Trophoblast cell (in vitro differentiated cells and primary cell): ENCODE results near the gene GOLIM4.
A peak's percentile ranks its signal among the peaks of the same experiment; 100 is the strongest.

Experiments used
- DNase-seq, 2 donors: peaks; one replicate each; pipeline ENCODE4 v3.0.0-alpha.2; 2016
- H2AFZ ChIP-seq: 2 replicates; pipeline ENCODE4 v1.6.1; 2013; ENCODE audit warnings: low read length, moderate library complexity, mild to moderate bottlenecking; ENCODE audit not compliant: insufficient read depth, poor library complexity
- H2AK5ac ChIP-seq: 2 replicates; pipeline ENCODE4 v1.6.1; 2013; ENCODE audit warnings: mild to moderate bottlenecking, low read length
- H2BK120ac ChIP-seq: 2 replicates; pipeline ENCODE4 v1.6.1; 2013; ENCODE audit warnings: low read length, mild to moderate bottlenecking, moderate library complexity; ENCODE audit not compliant: insufficient read depth, poor library complexity
- H2BK12ac ChIP-seq: 2 replicates; pipeline ENCODE4 v1.6.1; 2013; ENCODE audit warnings: mild to moderate bottlenecking, low read length, moderate library complexity
- H2BK5ac ChIP-seq: 2 replicates; pipeline ENCODE4 v1.6.1; 2013; ENCODE audit warnings: low read length, low read depth, moderate library complexity, mild to moderate bottlenecking; ENCODE audit not compliant: poor library complexity
- H3K14ac ChIP-seq: 2 replicates; pipeline ENCODE4 v1.6.1; 2013; ENCODE audit warnings: mild to moderate bottlenecking, low read length
- H3K18ac ChIP-seq: 2 replicates; pipeline ENCODE4 v1.6.1; 2013; ENCODE audit warnings: mild to moderate bottlenecking, low read length
- H3K23ac ChIP-seq: 2 replicates; pipeline ENCODE4 v1.6.1; 2013; ENCODE audit warnings: low read length
- H3K27ac ChIP-seq: 2 replicates; pipeline ENCODE4 v1.5.1; 2013; ENCODE audit warnings: low read depth, mild to moderate bottlenecking, inconsistent platforms, low read length, moderate library complexity
- H3K27me3 ChIP-seq: 2 replicates; pipeline ENCODE4 v1.6.1; 2013; ENCODE audit warnings: inconsistent platforms, mild to moderate bottlenecking, low read length, moderate library complexity; ENCODE audit not compliant: insufficient read depth
- H3K36me3 ChIP-seq, 2 experiments: 1 replicate in 1 of 2; 2 replicates in 1 of 2; pipeline ENCODE4 v1.6.1; 2013; ENCODE audit warnings: low read length in 2 of 2, mild to moderate bottlenecking in 2 of 2, moderate library complexity in 1 of 2; ENCODE audit not compliant: insufficient read depth in 2 of 2, control insufficient read depth in 1 of 2
- H3K4ac ChIP-seq: 2 replicates; pipeline ENCODE4 v1.6.1; 2013; ENCODE audit warnings: low read depth, mild to moderate bottlenecking, low read length, moderate library complexity
- H3K4me1 ChIP-seq, 2 experiments: 1 replicate in 1 of 2; 2 replicates in 1 of 2; pipeline ENCODE4 v1.6.1; 2013; ENCODE audit warnings: low read length in 2 of 2, mild to moderate bottlenecking in 2 of 2, moderate library complexity in 1 of 2; ENCODE audit not compliant: insufficient read depth in 2 of 2, control insufficient read depth in 1 of 2
- H3K4me2 ChIP-seq: 2 replicates; pipeline ENCODE4 v1.6.1; 2013; ENCODE audit warnings: inconsistent platforms, mild to moderate bottlenecking, low read length, moderate library complexity
- H3K4me3 ChIP-seq: 2 replicates; pipeline ENCODE4 v1.5.1; 2013; ENCODE audit warnings: mild to moderate bottlenecking, low read depth, low read length, inconsistent platforms
- H3K79me1 ChIP-seq: one replicate; pipeline ENCODE4 v1.6.1; 2013; ENCODE audit warnings: low read length
- H3K79me2 ChIP-seq: 2 replicates; pipeline ENCODE4 v1.6.1; 2013; ENCODE audit warnings: low read length, mild to moderate bottlenecking; ENCODE audit not compliant: control insufficient read depth, insufficient read depth, poor library complexity
- H3K9ac ChIP-seq: 2 replicates; pipeline ENCODE4 v1.6.1; 2013; ENCODE audit warnings: mild to moderate bottlenecking, low read length
- H3K9me3 ChIP-seq: 2 replicates; pipeline ENCODE4 v1.6.1; 2013; ENCODE audit warnings: low read depth, mild to moderate bottlenecking, control low read depth, inconsistent platforms, low read length; ENCODE audit not compliant: insufficient read depth
- H4K12ac ChIP-seq: 2 replicates; pipeline ENCODE4 v1.6.1; 2013; ENCODE audit warnings: low read depth, mild to moderate bottlenecking, low read length, moderate library complexity
- H4K8ac ChIP-seq: 2 replicates; pipeline ENCODE4 v1.6.1; 2013; ENCODE audit warnings: low read depth, mild to moderate bottlenecking, low read length, moderate library complexity
- H4K91ac ChIP-seq: one replicate; pipeline ENCODE4 v1.6.1; 2013; ENCODE audit warnings: low read depth, mild to moderate bottlenecking, low read length, moderate library complexity
- WGBS: extraction: QIAGEN DNeasy Blood & Tissue Kit; methylation state at CpG from one replicate; pipeline ENCODE4 v1.1.7; 2013; ENCODE audit warnings: missing lambda C conversion rate; ENCODE audit not compliant: insufficient read length, insufficient coverage; ENCODE audit errors: extremely low coverage; 5-methylcytosine and 5-hydroxymethylcytosine counted together

The GOLIM4 gene

DNA sequence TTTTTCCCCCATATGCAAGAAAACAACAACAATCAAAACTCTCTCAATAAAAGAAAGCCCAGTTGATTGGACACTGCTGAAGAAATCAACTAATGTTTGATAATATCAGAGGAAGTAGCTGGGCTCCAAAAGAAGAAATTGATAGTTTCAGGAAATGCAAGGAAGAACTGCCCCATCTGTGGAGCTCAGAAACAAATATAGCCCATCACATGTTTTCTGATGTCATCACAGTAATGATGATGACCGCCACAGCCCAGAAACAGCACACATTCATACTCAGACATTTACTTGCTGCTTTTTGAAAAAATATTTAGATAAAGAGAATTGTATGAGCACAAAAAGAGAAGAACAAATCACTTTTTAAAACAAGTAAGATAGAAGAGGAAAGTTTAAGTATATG lies 67.6 kb downstream of the GOLIM4 start:
- no peak overlapping the region for H2BK12ac ChIP-seq
- WGBS, result no CpG with 5 or more reads among the region's 1 CpG
- no peak overlapping the region for H2BK120ac ChIP-seq
- H3K14ac ChIP-seq, result no peak overlapping the region
- no peak overlapping the region for H3K4me3 ChIP-seq
- H4K12ac ChIP-seq, result no peak overlapping the region
- H3K4me2 ChIP-seq, result no peak overlapping the region
- H3K36me3 ChIP-seq, result peaks cover 8 to 23% of the 10 kb centered on the region in 2 experiments
- no peak overlapping the region for H4K91ac ChIP-seq
- no peaks in the 10 kb centered on the region for H3K79me1 ChIP-seq
- no peak overlapping the region for H4K8ac ChIP-seq
- H3K23ac ChIP-seq, result no peak overlapping the region
- no peaks in the 10 kb centered on the region for H3K9me3 ChIP-seq
- no peaks in the 10 kb centered on the region for H3K27me3 ChIP-seq
- no peak overlapping the region for H3K9ac ChIP-seq
- H3K27ac ChIP-seq, result no peak overlapping the region
- DNase-seq, result no peak
- H3K4ac ChIP-seq, result no peak overlapping the region
- no peaks in the 10 kb centered on the region for H3K79me2 ChIP-seq
- no peak overlapping the region for H2BK5ac ChIP-seq
- H2AK5ac ChIP-seq, result no peak overlapping the region
- no peak overlapping the region for H2AFZ ChIP-seq
- H3K18ac ChIP-seq, result no peak overlapping the region
- H3K4me1 ChIP-seq, result no peaks in the 10 kb centered on the region

GRCh38 chr3:168026764-168027163 lies 69.0 kb downstream of the GOLIM4 start:
- no peak overlapping the region for H2BK5ac ChIP-seq

GRCh38 chr3:168025076-168025475 lies 70.6 kb downstream of the GOLIM4 start:
- H3K18ac ChIP-seq, result no peak overlapping the region
- H3K9ac ChIP-seq, result no peak overlapping the region
- no peaks in the 10 kb centered on the region for H3K4me1 ChIP-seq
- H2AK5ac ChIP-seq, result no peak overlapping the region
- H3K36me3 ChIP-seq, result peaks cover 12 to 29% of the 10 kb centered on the region in 2 experiments
- H3K4ac ChIP-seq, result no peak overlapping the region
- no peak overlapping the region for H2BK120ac ChIP-seq
- H3K14ac ChIP-seq, result no peak overlapping the region
- H3K79me2 ChIP-seq, result no peaks in the 10 kb centered on the region
- no peak overlapping the region for H3K23ac ChIP-seq
- no peaks in the 10 kb centered on the region for H3K9me3 ChIP-seq
- H3K4me3 ChIP-seq, result no peak overlapping the region
- H4K8ac ChIP-seq, result no peak overlapping the region
- H4K12ac ChIP-seq, result no peak overlapping the region
- no peak overlapping the region for H4K91ac ChIP-seq
- H3K27ac ChIP-seq, result no peak overlapping the region
- no peaks in the 10 kb centered on the region for H3K27me3 ChIP-seq
- H3K4me2 ChIP-seq, result no peak overlapping the region
- no peak overlapping the region for H2AFZ ChIP-seq
- no peak overlapping the region for H2BK5ac ChIP-seq
- DNase-seq, result no peak
- H3K79me1 ChIP-seq, result no peaks in the 10 kb centered on the region
- no peak overlapping the region for H2BK12ac ChIP-seq

More at GRCh38 chr3:168026764-168027163, 69.0 kb downstream of the GOLIM4 start:
- H3K23ac ChIP-seq, result no peak overlapping the region
- WGBS, result no CpG with 5 or more reads among the region's 3 CpGs
- no peak overlapping the region for H4K12ac ChIP-seq
- H3K14ac ChIP-seq, result no peak overlapping the region
- H3K79me1 ChIP-seq, result no peaks in the 10 kb centered on the region
- no peak overlapping the region for H2BK120ac ChIP-seq
- no peak overlapping the region for H3K18ac ChIP-seq
- H3K79me2 ChIP-seq, result no peaks in the 10 kb centered on the region
- peaks cover 9 to 26% of the 10 kb centered on the region in 2 experiments for H3K36me3 ChIP-seq
- no peak overlapping the region for H2BK12ac ChIP-seq
- no peaks in the 10 kb centered on the region for H3K4me1 ChIP-seq
- DNase-seq, result no peak
- H4K91ac ChIP-seq, result no peak overlapping the region
- H2AFZ ChIP-seq, result no peak overlapping the region
- no peaks in the 10 kb centered on the region for H3K9me3 ChIP-seq
- no peak overlapping the region for H3K4ac ChIP-seq
- no peak overlapping the region for H3K9ac ChIP-seq
- no peak overlapping the region for H3K27ac ChIP-seq
- no peak overlapping the region for H2AK5ac ChIP-seq
- no peak overlapping the region for H4K8ac ChIP-seq
- no peak overlapping the region for H3K4me2 ChIP-seq
- H3K4me3 ChIP-seq, result no peak overlapping the region
- no peaks in the 10 kb centered on the region for H3K27me3 ChIP-seq

- H4K8ac ChIP-seq, result no peak overlapping the region
- H3K79me1 ChIP-seq, result no peaks in the 10 kb centered on the region
- H2AK5ac ChIP-seq, result no peak overlapping the region
- no peak overlapping the region for H2AFZ ChIP-seq
- no peak overlapping the region for H3K4ac ChIP-seq
- H2BK5ac ChIP-seq, result no peak overlapping the region
- H3K4me1 ChIP-seq, result no peaks in the 10 kb centered on the region
- no peak overlapping the region for H4K12ac ChIP-seq
- no peak overlapping the region for H3K23ac ChIP-seq
- no peaks in the 10 kb centered on the region for H3K79me2 ChIP-seq
- H4K91ac ChIP-seq, result no peak overlapping the region
- H3K27me3 ChIP-seq, result no peaks in the 10 kb centered on the region
- DNase-seq, result peak; percentile 10 to 25
- no peak overlapping the region for H3K18ac ChIP-seq
- H3K9me3 ChIP-seq, result no peaks in the 10 kb centered on the region
- no peak overlapping the region for H3K4me3 ChIP-seq
- H2BK120ac ChIP-seq, result no peak overlapping the region
- H3K36me3 ChIP-seq, result peaks cover 9 to 24% of the 10 kb centered on the region in 2 experiments
- no peak overlapping the region for H3K4me2 ChIP-seq
- no peak overlapping the region for H3K27ac ChIP-seq
- H3K14ac ChIP-seq, result no peak overlapping the region
- H3K9ac ChIP-seq, result no peak overlapping the region
- no peak overlapping the region for H2BK12ac ChIP-seq
- no CpG with 5 or more reads among the region's 5 CpGs for WGBS
These were observed 71.2 kb downstream of the GOLIM4 start for GRCh38 chr3:168024537-168024941.
